ENCODE data around the gene ZMYM5.

DNA sequence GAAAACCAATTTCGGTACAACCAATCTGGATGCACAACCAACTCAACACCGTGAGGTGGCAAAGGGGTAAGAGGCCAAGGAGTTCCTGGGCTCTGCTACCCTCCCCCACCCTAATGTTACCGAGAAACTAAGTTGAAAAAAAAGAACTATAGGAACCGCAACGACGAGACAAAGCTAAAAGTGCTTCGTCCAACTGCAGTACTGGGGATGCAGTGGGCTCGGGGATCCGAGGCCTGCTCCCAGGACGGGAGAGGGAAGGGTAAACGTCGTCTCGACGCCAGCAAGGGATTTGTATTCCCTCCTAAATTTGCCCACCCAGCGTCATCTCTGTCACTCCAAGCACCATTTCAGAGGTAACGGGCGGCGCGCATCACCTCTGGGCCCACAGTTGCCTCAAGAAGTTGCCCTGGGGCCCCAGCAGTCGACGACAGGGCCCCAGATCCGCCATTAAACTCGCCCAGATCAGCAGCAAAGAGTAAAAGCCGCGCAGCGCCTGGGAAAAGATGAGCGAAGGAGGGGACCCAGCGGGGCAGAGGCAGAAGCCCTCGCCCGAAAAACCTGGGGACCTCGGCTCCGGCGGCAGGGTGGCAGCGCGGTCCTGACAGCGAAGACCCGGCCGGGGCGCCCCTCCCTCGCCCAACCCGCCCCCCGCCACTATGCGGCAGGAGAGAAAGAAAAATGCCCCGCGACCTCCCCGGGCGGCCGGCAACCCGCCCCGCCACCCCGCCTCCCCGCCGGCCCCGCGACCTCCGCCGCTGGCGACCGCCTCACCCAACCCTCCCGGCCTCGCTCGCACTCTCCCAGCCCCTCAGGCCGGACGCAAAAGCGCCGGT is 752 bp downstream of the ZMYM5 start:
- TF ChIP-seq, protein P1, sequence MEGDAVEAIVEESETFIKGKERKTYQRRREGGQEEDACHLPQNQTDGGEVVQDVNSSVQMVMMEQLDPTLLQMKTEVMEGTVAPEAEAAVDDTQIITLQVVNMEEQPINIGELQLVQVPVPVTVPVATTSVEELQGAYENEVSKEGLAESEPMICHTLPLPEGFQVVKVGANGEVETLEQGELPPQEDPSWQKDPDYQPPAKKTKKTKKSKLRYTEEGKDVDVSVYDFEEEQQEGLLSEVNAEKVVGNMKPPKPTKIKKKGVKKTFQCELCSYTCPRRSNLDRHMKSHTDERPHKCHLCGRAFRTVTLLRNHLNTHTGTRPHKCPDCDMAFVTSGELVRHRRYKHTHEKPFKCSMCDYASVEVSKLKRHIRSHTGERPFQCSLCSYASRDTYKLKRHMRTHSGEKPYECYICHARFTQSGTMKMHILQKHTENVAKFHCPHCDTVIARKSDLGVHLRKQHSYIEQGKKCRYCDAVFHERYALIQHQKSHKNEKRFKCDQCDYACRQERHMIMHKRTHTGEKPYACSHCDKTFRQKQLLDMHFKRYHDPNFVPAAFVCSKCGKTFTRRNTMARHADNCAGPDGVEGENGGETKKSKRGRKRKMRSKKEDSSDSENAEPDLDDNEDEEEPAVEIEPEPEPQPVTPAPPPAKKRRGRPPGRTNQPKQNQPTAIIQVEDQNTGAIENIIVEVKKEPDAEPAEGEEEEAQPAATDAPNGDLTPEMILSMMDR (IDR thresholded peaks at IDR 0.05) = no peak
- TF ChIP-seq POLR2A (IDR thresholded peaks at IDR 0.05) = no peak

Data from esophagus squamous epithelium (tissue), 4 donors.